HFF-Myc (cell line): ENCODE measurements around the gene KCTD15.

Experiments used
- DNase-seq: peaks from one replicate; pipeline ENCODE4 v3.0.0-alpha.2; 2011; ENCODE audit warnings: low read depth; ENCODE audit errors: extremely low read depth
- H3K4me3 ChIP-seq: replicated peaks from 2 replicates; pipeline ENCODE4 v1.5.1; 2011; ENCODE audit warnings: low read depth, mild to moderate bottlenecking, control low read depth, low read length
- CTCF ChIP-seq: IDR thresholded peaks from 2 replicates; pipeline ENCODE4 v1.5.1; 2012; ENCODE audit warnings: mild to moderate bottlenecking, low read depth, low read length, control low read depth; ENCODE audit errors: missing control alignments

KCTD15 gene

GRCh38 chr19:33805840-33806433 is 9.3 kb downstream of the KCTD15 start:
- no peak overlapping the region for H3K4me3 ChIP-seq
- no peak for DNase-seq
- no peak for TF ChIP-seq CTCF

GRCh38 chr19:33806434-33806881 is 9.8 kb downstream of the KCTD15 start:
- no peak for DNase-seq
- H3K4me3 ChIP-seq: no peak overlapping the region
- no peak for TF ChIP-seq CTCF

- TF ChIP-seq CTCF: no peak
- no peak overlapping the region for H3K4me3 ChIP-seq
- DNase-seq: no peak
Observed at GRCh38 chr19:33808399-33808798, 11.7 kb downstream of the KCTD15 start.

GRCh38 chr19:33809960-33810359 is 13.3 kb downstream of the KCTD15 start:
- no peak for DNase-seq
- no peak for TF ChIP-seq CTCF
- no peak overlapping the region for H3K4me3 ChIP-seq

- no peak for TF ChIP-seq CTCF
- no peak overlapping the region for H3K4me3 ChIP-seq
- no peak for DNase-seq
Observed at GRCh38 chr19:33810821-33811220, 14.2 kb downstream of the KCTD15 start.

GRCh38 chr19:33811246-33811645 is 14.6 kb downstream of the KCTD15 start:
- DNase-seq: no peak
- H3K4me3 ChIP-seq: no peak overlapping the region
- no peak for TF ChIP-seq CTCF
